ENCODE data around the gene ADCY3. TPM values are rescaled to one million over a fixed set of nuclear protein-coding genes. Genes with fewer than 3 reads are reported as not detected.
A peak's percentile ranks its signal among the peaks of the same experiment; 100 is the strongest.

The ADCY3 gene
- total RNA-seq, 3 donors from 2014 or later (not counting 1 experiment from before 2014, with no cell fraction given), result 5.4 to 9.2 (median 7.6) TPM

GRCh38 chr2:24923106-24923505 is 3.1 kb upstream of the ADCY3 start:
- intact Hi-C loops (cut with micrococcal nuclease), result no loop called here
- WGBS (ENCODE audit: insufficient coverage), result 96% methylated on average over 10 of the region's 10 CpGs

GRCh38 chr2:24922556-24922955 is 2.5 kb upstream of the ADCY3 start:
- H3K4me3 Mint-ChIP-seq, result no peak overlapping the region
- Histone ChIP-seq H3K36me3 (ENCODE audit: control insufficient read depth, insufficient read depth, low read length) (no peaks in the 10 kb centered on the region), H3K4me3 (ENCODE audit: low read length) (no peak overlapping the region), H3K27me3 (ENCODE audit: control insufficient read depth, insufficient read depth, low read length) (no peaks in the 10 kb centered on the region), H3K9me3 (ENCODE audit: control insufficient read depth, insufficient read depth, low read length) (no peaks in the 10 kb centered on the region), H3K4me1 (ENCODE audit: control insufficient read depth, insufficient read depth, low read length) (peaks cover 41% of the 10 kb centered on the region), H3K27ac (ENCODE audit: low read length) (no peak overlapping the region)
- TF ChIP-seq CTCF (IDR thresholded peaks at IDR 0.05), result no peak
- intact Hi-C loops (cut with micrococcal nuclease), result no loop called here
- no peaks in the 10 kb centered on the region for H3K36me3 Mint-ChIP-seq
- WGBS (ENCODE audit: insufficient coverage), result 100% methylated on average over 1 of the region's 1 CpG
- peaks cover 10 to 13% of the 10 kb centered on the region in 2 donors for H3K27me3 Mint-ChIP-seq (ENCODE audit: low read depth in 2 of 2)
- peaks cover 27 to 28% of the 10 kb centered on the region in 2 donors for H3K4me1 Mint-ChIP-seq
- no peak for ATAC-seq
- no peak overlapping the region for H3K27ac Mint-ChIP-seq
- no peak for DNase-seq
- H3K9me3 Mint-ChIP-seq, result no peaks in the 10 kb centered on the region

More at GRCh38 chr2:24923106-24923505, 3.1 kb upstream of the ADCY3 start:
- DNase-seq (no peak), ATAC-seq (no peak)
- Mint-ChIP-seq H3K4me3 (no peak overlapping the region), H3K27ac (no peak overlapping the region), H3K9me3 (no peaks in the 10 kb centered on the region), H3K4me1 (peaks cover 22 to 23% of the 10 kb centered on the region in 2 donors), H3K27me3 (ENCODE audit: low read depth in 2 of 2) (peaks cover 10 to 13% of the 10 kb centered on the region in 2 donors), H3K36me3 (no peaks in the 10 kb centered on the region)
- Histone ChIP-seq H3K4me1 (ENCODE audit: control insufficient read depth, insufficient read depth, low read length) (peaks cover 35% of the 10 kb centered on the region), H3K4me3 (ENCODE audit: low read length) (no peak overlapping the region), H3K36me3 (ENCODE audit: control insufficient read depth, insufficient read depth, low read length) (no peaks in the 10 kb centered on the region), H3K27me3 (ENCODE audit: control insufficient read depth, insufficient read depth, low read length) (no peaks in the 10 kb centered on the region), H3K27ac (ENCODE audit: low read length) (no peak overlapping the region), H3K9me3 (ENCODE audit: control insufficient read depth, insufficient read depth, low read length) (no peaks in the 10 kb centered on the region)
- TF ChIP-seq CTCF (IDR thresholded peaks at IDR 0.05), result no peak

GRCh38 chr2:24920809-24921441 is 888 bp upstream of the ADCY3 start:
- DNase-seq, result peak in 1 of 2 donors; percentile 46
- no peaks in the 10 kb centered on the region for H3K36me3 ChIP-seq (ENCODE audit: control insufficient read depth, insufficient read depth, low read length)

More at GRCh38 chr2:24920809-24921441, 888 bp upstream of the ADCY3 start:
- ATAC-seq, result no peak
- peaks cover 25 to 36% of the 10 kb centered on the region in 2 donors for H3K4me1 Mint-ChIP-seq
- intact Hi-C loops (cut with micrococcal nuclease), result no loop called here
- H3K27ac Mint-ChIP-seq, result peak overlapping the region in 1 of 2 donors; percentile 58
- H3K27me3 ChIP-seq (ENCODE audit: control insufficient read depth, insufficient read depth, low read length), result no peaks in the 10 kb centered on the region
- peaks cover 6 to 8% of the 10 kb centered on the region in 2 donors for H3K27me3 Mint-ChIP-seq (ENCODE audit: low read depth in 2 of 2)
- no peak for TF ChIP-seq CTCF (IDR thresholded peaks at IDR 0.05)
- peaks cover 36% of the 10 kb centered on the region for H3K4me1 ChIP-seq (ENCODE audit: control insufficient read depth, insufficient read depth, low read length)
- no peaks in the 10 kb centered on the region for H3K9me3 ChIP-seq (ENCODE audit: control insufficient read depth, insufficient read depth, low read length)
- H3K9me3 Mint-ChIP-seq, result no peaks in the 10 kb centered on the region
- H3K36me3 Mint-ChIP-seq, result no peaks in the 10 kb centered on the region
- WGBS (ENCODE audit: insufficient coverage), result 38% methylated on average over 13 of the region's 13 CpGs
- peak overlapping the region; percentile 85 for H3K4me3 Mint-ChIP-seq
- H3K4me3 ChIP-seq (ENCODE audit: low read length), result peak overlapping the region; percentile 34
- H3K27ac ChIP-seq (ENCODE audit: low read length), result no peak overlapping the region
